ENCODE data around the gene SND1. TPM values are rescaled to one million over a fixed set of nuclear protein-coding genes. Genes with fewer than 3 reads are reported as not detected.

The SND1 gene
- total and polyA plus RNA-seq, 2 donors (not counting 3 experiments of a cell fraction or from before 2014, with no cell fraction given): 116 to 249 TPM

DNA sequence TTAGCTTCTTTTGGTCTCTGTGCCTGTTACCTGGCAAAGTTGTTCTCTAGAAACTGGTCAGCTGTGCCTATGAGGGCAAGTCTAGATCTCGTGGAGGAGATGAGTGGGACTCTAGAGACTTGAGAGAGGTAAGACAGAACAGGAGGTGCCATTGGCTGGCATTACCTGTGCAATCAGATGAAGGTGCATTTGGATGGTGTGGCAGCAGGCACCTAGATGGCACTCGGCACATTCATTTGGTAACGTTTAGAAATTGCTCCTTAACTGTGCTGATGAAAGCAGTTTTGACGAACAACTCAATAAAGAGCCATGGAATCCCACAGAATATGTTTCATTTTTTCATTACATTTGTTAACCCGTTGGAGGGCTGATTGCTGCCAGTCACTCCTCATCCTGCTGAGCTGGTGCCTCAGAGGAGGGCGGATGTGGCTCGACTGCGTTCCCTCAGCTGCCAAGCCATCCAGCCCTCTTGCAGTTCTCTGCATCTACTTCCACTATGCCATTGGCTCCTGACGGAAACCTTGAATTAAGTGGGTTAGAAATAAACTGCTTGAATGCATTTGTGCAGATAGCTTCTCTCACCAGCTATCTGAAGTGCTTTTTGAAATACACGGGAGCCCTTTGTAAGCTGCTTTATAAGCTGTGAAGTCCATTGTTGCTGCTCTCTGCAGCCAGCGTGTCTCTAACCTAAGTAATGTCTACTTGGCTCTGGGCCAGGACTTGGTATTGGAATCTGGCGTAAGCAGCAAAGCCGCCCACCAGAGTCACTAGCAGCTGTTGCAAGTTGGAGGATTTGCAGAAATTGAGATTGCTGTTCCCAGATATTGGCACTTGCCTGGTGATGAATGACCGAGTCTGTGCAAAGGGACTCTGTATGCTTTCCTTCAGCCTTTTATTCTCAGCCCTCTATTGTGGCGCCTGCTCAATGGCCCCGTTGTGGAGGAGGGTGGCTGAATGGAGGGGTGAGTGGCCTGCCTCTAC is 291.8 kb downstream of the SND1 start:
- FAIRE-seq: no peak
- no peak overlapping the region for H3K9ac ChIP-seq (replicated peaks; ENCODE audit: extremely low read depth, insufficient read depth, low read length)
- no peak overlapping the region for H3K4me3 ChIP-seq (replicated peaks in 1 of 3; ENCODE audit: insufficient read depth in 1 of 3, low read depth in 1 of 3, low read length in 3 of 3)
- no peaks in the 10 kb centered on the region for H3K27me3 ChIP-seq (ENCODE audit: control insufficient read depth in 2 of 2, insufficient read depth in 2 of 2, low read length in 2 of 2)
- DNase-seq (ENCODE audit: low read depth, low spot score): no peak
- TF ChIP-seq JUN (IDR thresholded peaks at IDR 0.05; ENCODE audit: borderline replicate concordance, insufficient read depth, insufficient read length, low read depth) (no peak), EZH2 (IDR thresholded peaks at IDR 0.05; ENCODE audit: borderline replicate concordance, low read depth, low read length, severe bottlenecking) (no peak), POLR2AphosphoS5 (IDR thresholded peaks at IDR 0.05; ENCODE audit: insufficient read depth, low read depth, low read length) (no peak), GATA2 (IDR thresholded peaks at IDR 0.05; ENCODE audit: insufficient read depth, insufficient read length, low read depth, low read length) (no peak), POLR2A (IDR thresholded peaks at IDR 0.05; ENCODE audit: low read depth, low read length) (no peak), FOS (IDR thresholded peaks at IDR 0.05; ENCODE audit: borderline replicate concordance, insufficient read depth, low read length) (no peak), MYC (IDR thresholded peaks at IDR 0.05; ENCODE audit: low read depth, low read length) (no peak)
- TF ChIP-seq, protein P1, sequence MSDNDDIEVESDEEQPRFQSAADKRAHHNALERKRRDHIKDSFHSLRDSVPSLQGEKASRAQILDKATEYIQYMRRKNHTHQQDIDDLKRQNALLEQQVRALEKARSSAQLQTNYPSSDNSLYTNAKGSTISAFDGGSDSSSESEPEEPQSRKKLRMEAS (IDR thresholded peaks at IDR 0.05; ENCODE audit: insufficient read depth, insufficient read length): no peak
- TF ChIP-seq, protein P2, sequence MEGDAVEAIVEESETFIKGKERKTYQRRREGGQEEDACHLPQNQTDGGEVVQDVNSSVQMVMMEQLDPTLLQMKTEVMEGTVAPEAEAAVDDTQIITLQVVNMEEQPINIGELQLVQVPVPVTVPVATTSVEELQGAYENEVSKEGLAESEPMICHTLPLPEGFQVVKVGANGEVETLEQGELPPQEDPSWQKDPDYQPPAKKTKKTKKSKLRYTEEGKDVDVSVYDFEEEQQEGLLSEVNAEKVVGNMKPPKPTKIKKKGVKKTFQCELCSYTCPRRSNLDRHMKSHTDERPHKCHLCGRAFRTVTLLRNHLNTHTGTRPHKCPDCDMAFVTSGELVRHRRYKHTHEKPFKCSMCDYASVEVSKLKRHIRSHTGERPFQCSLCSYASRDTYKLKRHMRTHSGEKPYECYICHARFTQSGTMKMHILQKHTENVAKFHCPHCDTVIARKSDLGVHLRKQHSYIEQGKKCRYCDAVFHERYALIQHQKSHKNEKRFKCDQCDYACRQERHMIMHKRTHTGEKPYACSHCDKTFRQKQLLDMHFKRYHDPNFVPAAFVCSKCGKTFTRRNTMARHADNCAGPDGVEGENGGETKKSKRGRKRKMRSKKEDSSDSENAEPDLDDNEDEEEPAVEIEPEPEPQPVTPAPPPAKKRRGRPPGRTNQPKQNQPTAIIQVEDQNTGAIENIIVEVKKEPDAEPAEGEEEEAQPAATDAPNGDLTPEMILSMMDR (IDR thresholded peaks at IDR 0.05; ENCODE audit: extremely low read depth in 1 of 2, insufficient read depth in 1 of 2, low read depth in 1 of 2, low read length in 2 of 2): no peak
- H2AFZ ChIP-seq (ENCODE audit: low read depth, low read length): no peak overlapping the region
- intact Hi-C loops (cut with micrococcal nuclease) (no loop called here), dilution Hi-C loops (cut with MboI; ENCODE audit: extremely low pct_ligation_motif_present, low sequenced_read_pairs) (no loop called here)
- H3K9me1 ChIP-seq (replicated peaks; ENCODE audit: control insufficient read depth, extremely low read depth, insufficient read depth, low read length): no peaks in the 10 kb centered on the region
- peaks cover 0 to 2% of the 10 kb centered on the region in 2 experiments for H3K36me3 ChIP-seq (ENCODE audit: control insufficient read depth in 2 of 2, extremely low read depth in 1 of 2, insufficient read depth in 2 of 2, low read length in 2 of 2)
- no peaks in the 10 kb centered on the region for H4K20me1 ChIP-seq (replicated peaks; ENCODE audit: control insufficient read depth, extremely low read depth, insufficient read depth, low read length)
- no peak overlapping the region for H3K27ac ChIP-seq (ENCODE audit: insufficient read depth, low read depth, low read length)
- no TSS peak for BruUV-seq (replicated peaks)
- H3K4me1 ChIP-seq (ENCODE audit: control insufficient read depth, extremely low read depth, insufficient read depth, low read length): peaks cover 16% of the 10 kb centered on the region
- H3K79me2 ChIP-seq (ENCODE audit: control insufficient read depth, insufficient read depth, low read length): no peaks in the 10 kb centered on the region
- no peak overlapping the region for H3K4me2 ChIP-seq (ENCODE audit: insufficient read depth, low read length)
- ChIA-PET POLR2A (no interaction called here), CTCF (interaction anchor here (0.6 to 1.2 kb wide), 2 partner anchors 8 to 136 kb away, joined by 3 read pairs; no protein-coding TSS in a partner anchor)
- no peaks in the 10 kb centered on the region for H3K9me3 ChIP-seq (replicated peaks; ENCODE audit: control insufficient read depth, insufficient read depth, low read length)

Measured in endothelial cell of umbilical vein (primary cell).